Aorta (tissue), 5 donors: ENCODE measurements around the gene CCDC116. TPM values are rescaled to one million over a fixed set of nuclear protein-coding genes. Genes with fewer than 3 reads are reported as not detected.
A peak's percentile ranks its signal among the peaks of the same experiment; 100 is the strongest.

ENCODE experiments used
- ATAC-seq: fragments of 200-7000 bp; cut with Tn5 transposase; one replicate; pipeline ENCODE4 v1.9.1; 2022; ENCODE audit warnings: moderate library complexity; ENCODE audit not compliant: low FRiP score
- DNase-seq, 2 donors: peaks; one replicate each; pipeline ENCODE4 v3.0.0-alpha.2; 2020
- H3K27ac ChIP-seq, 2 donors: one replicate each; pipeline ENCODE4 v1.5.1; 2013; ENCODE audit warnings: low read length in 2 of 2, mild to moderate bottlenecking in 2 of 2, moderate library complexity in 2 of 2, control low read depth in 1 of 2, inconsistent platforms in 1 of 2, low read depth in 1 of 2
- H3K27me3 ChIP-seq, 2 donors: one replicate each; pipeline ENCODE4 v1.6.1; 2013; ENCODE audit warnings: control low read depth in 1 of 2, low read length in 1 of 2, mild to moderate bottlenecking in 1 of 2, moderate library complexity in 1 of 2; ENCODE audit not compliant: insufficient read depth in 2 of 2, control insufficient read depth in 1 of 2
- H3K36me3 ChIP-seq, 2 donors: one replicate each; pipeline ENCODE4 v1.6.1; 2013; ENCODE audit warnings: control low read depth in 1 of 2, low read length in 1 of 2, mild to moderate bottlenecking in 1 of 2; ENCODE audit not compliant: insufficient read depth in 2 of 2, control insufficient read depth in 1 of 2
- H3K4me1 ChIP-seq, 2 donors: one replicate each; pipeline ENCODE4 v1.6.1; 2013; ENCODE audit warnings: low read length in 2 of 2, control low read depth in 1 of 2, mild to moderate bottlenecking in 1 of 2, moderate library complexity in 1 of 2; ENCODE audit not compliant: insufficient read depth in 2 of 2, control insufficient read depth in 1 of 2
- H3K4me3 ChIP-seq, 2 donors: one replicate each; pipeline ENCODE4 v1.5.1; 2013; ENCODE audit warnings: low read length in 2 of 2, control low read depth in 1 of 2, mild to moderate bottlenecking in 1 of 2
- H3K9me3 ChIP-seq: one replicate; pipeline ENCODE4 v1.6.1; 2013; ENCODE audit warnings: mild to moderate bottlenecking, low read length; ENCODE audit not compliant: control insufficient read depth
- WGBS, 2 donors: extraction: QIAGEN DNeasy Blood & Tissue Kit; methylation state at CpG; one replicate each; pipeline ENCODE4 v1.1.7; 2013; 5-methylcytosine and 5-hydroxymethylcytosine counted together
- intact Hi-C, 2 donors: fragments of 100-400 bp; cut with DNase I; formaldehyde crosslinking; loops; one replicate each; pipeline versions ENCODE4 v1.14.2 to v1.15.0; 2022
- polyA plus RNA-seq, 2 donors: library from polyadenylated mRNA; stranded (reverse); fragments of 200-250 nt; gene quantifications; one replicate each; pipeline ENCODE4 v1.2.3, GENCODE V29; 2013
- total RNA-seq, 2 donors: library from RNA; stranded (reverse); fragmentation: NEBNext Ultra II Directional; extraction: Animal tissue kit (Norgen Biotek cat#: 25700); gene quantifications; one replicate each; pipeline ENCODE4 v1.2.1, GENCODE V29; 2021
- donor health status: healthy with polysubstance abuse.
- donor health status: Bipolar disorder and iron deficiency.
- donor health status: DM: no; HTN: no; CAD: no.
- donor health status: DM: no; HTN: no; CAD: no.
- donor health status: DM: yes; HTN: yes; CAD: no.

Gene CCDC116
- total and polyA plus RNA-seq, 4 donors: 1.0 to 2.5 (median 1.8) TPM; not detected in 1

GRCh38 chr22:21652547-21653545 is 20.3 kb downstream of the CCDC116 start:
- ATAC-seq (no peak), DNase-seq (no peak)
- Histone ChIP-seq H3K9me3 (no peaks in the 10 kb centered on the region), H3K36me3 (no peaks in the 10 kb centered on the region), H3K27me3 (no peaks in the 10 kb centered on the region), H3K27ac (no peak overlapping the region), H3K4me3 (peak overlapping the region; percentile 53 to 70), H3K4me1 (no peaks in the 10 kb centered on the region)
- intact Hi-C loops: no loop called here
- WGBS, 2 donors: 26 to 29% methylated on average over 34 to 40 of the region's 40 CpGs

GRCh38 chr22:21657020-21657359 is 24.4 kb downstream of the CCDC116 start:
- no peaks in the 10 kb centered on the region for H3K9me3 ChIP-seq
- no peak overlapping the region for H3K27ac ChIP-seq
- no peak for DNase-seq
- no peaks in the 10 kb centered on the region for H3K36me3 ChIP-seq
- intact Hi-C loops: no loop called here
- no peaks in the 10 kb centered on the region for H3K27me3 ChIP-seq
- no peak overlapping the region for H3K4me3 ChIP-seq
- no peaks in the 10 kb centered on the region for H3K4me1 ChIP-seq
- no peak for ATAC-seq
- 26 to 35% methylated on average over 17 of the region's 17 CpGs for WGBS, 2 donors

- H3K4me1 ChIP-seq: no peaks in the 10 kb centered on the region
- no peaks in the 10 kb centered on the region for H3K9me3 ChIP-seq
- intact Hi-C loops: no loop called here
- 1% methylated on average over 47 to 79 of the region's 79 CpGs for WGBS, 2 donors
- no peak overlapping the region for H3K27ac ChIP-seq
- H3K4me3 ChIP-seq: peak overlapping the region in 1 of 2 donors; percentile 23
- no peaks in the 10 kb centered on the region for H3K36me3 ChIP-seq
- H3K27me3 ChIP-seq: no peaks in the 10 kb centered on the region
- DNase-seq (peak; percentile 75 to 89), ATAC-seq (peak; percentile 66)
Observed at GRCh38 chr22:21657360-21658032, 24.9 kb downstream of the CCDC116 start.

- DNase-seq (no peak), ATAC-seq (no peak)
- Histone ChIP-seq H3K36me3 (no peaks in the 10 kb centered on the region), H3K27me3 (no peaks in the 10 kb centered on the region), H3K9me3 (no peaks in the 10 kb centered on the region), H3K4me1 (no peaks in the 10 kb centered on the region), H3K27ac (no peak overlapping the region), H3K4me3 (no peak overlapping the region)
- WGBS, 2 donors: 78 to 81% methylated on average over 7 of the region's 7 CpGs
- intact Hi-C loops: no loop called here
Observed at GRCh38 chr22:21659864-21660525, 27.4 kb downstream of the CCDC116 start.

- intact Hi-C loops: no loop called here
- ATAC-seq: no peak
Observed at GRCh38 chr22:21660904-21661303, 28.3 kb downstream of the CCDC116 start.

GRCh38 chr22:21661991-21662390 is 29.4 kb downstream of the CCDC116 start:
- no peak overlapping the region for H3K27ac ChIP-seq
- no peak overlapping the region for H3K4me3 ChIP-seq
- H3K27me3 ChIP-seq: no peaks in the 10 kb centered on the region
- intact Hi-C loops: no loop called here
- 89 to 93% methylated on average over 5 of the region's 5 CpGs for WGBS, 2 donors
- H3K9me3 ChIP-seq: no peaks in the 10 kb centered on the region
- DNase-seq: no peak
- no peaks in the 10 kb centered on the region for H3K4me1 ChIP-seq
- no peaks in the 10 kb centered on the region for H3K36me3 ChIP-seq
- no peak for ATAC-seq

More at GRCh38 chr22:21660904-21661303, 28.3 kb downstream of the CCDC116 start:
- Histone ChIP-seq H3K4me3 (no peak overlapping the region), H3K27ac (no peak overlapping the region), H3K9me3 (no peaks in the 10 kb centered on the region), H3K36me3 (no peaks in the 10 kb centered on the region), H3K4me1 (no peaks in the 10 kb centered on the region), H3K27me3 (no peaks in the 10 kb centered on the region)
- 68 to 77% methylated on average over 7 of the region's 7 CpGs for WGBS, 2 donors
- no peak for DNase-seq

- 84 to 91% methylated on average over 2 of the region's 2 CpGs for WGBS, 2 donors
- no peaks in the 10 kb centered on the region for H3K36me3 ChIP-seq
- ATAC-seq (no peak), DNase-seq (no peak)
- H3K4me1 ChIP-seq: no peaks in the 10 kb centered on the region
- no peak overlapping the region for H3K4me3 ChIP-seq
- H3K9me3 ChIP-seq: no peaks in the 10 kb centered on the region
- no peaks in the 10 kb centered on the region for H3K27me3 ChIP-seq
- no peak overlapping the region for H3K27ac ChIP-seq
- intact Hi-C loops: no loop called here
Observed at GRCh38 chr22:21663738-21664137, 31.2 kb downstream of the CCDC116 start.

GRCh38 chr22:21665047-21665851 is 32.7 kb downstream of the CCDC116 start:
- Histone ChIP-seq H3K27ac (peak overlapping the region; percentile 62 to 68), H3K4me3 (peak overlapping the region in 1 of 2 donors; percentile 85), H3K27me3 (no peaks in the 10 kb centered on the region), H3K9me3 (no peaks in the 10 kb centered on the region), H3K36me3 (no peaks in the 10 kb centered on the region), H3K4me1 (no peaks in the 10 kb centered on the region)
- WGBS, 2 donors: 71 to 73% methylated on average over 26 of the region's 26 CpGs
- intact Hi-C loops: loop anchor here in 1 of 2 donors (5.0 kb wide), 1 partner anchor 272 kb away; no protein-coding TSS in a partner anchor
- ATAC-seq (no peak), DNase-seq (no peak)
